ENCODE measurements around the gene GJC2. TPM values are rescaled to one million over a fixed set of nuclear protein-coding genes. Genes with fewer than 3 reads are reported as not detected.
"Not testable (repeated sequence)": the region's sequence is repeated elsewhere in the genome, so short reads cannot be mapped to it uniquely, and the experiment has no call there.

The GJC2 gene
- total RNA-seq, 1 experiment from 2014 or later = 18.5 TPM

GRCh38 chr1:228172591-228173527, 23.1 kb downstream of the GJC2 start:
- H3K4me3 Mint-ChIP-seq (ENCODE audit: unreplicated experiment) = no peak overlapping the region
- no peak for DNase-seq (ENCODE audit: unreplicated experiment)
- H3K9me3 Mint-ChIP-seq (ENCODE audit: unreplicated experiment) = no peaks in the 10 kb centered on the region
- TF ChIP-seq CTCF (IDR thresholded peaks at IDR 0.05; ENCODE audit: unreplicated experiment) = no peak
- H3K4me1 Mint-ChIP-seq (ENCODE audit: insufficient read depth, unreplicated experiment) = no peaks in the 10 kb centered on the region
- H3K27me3 Mint-ChIP-seq (ENCODE audit: insufficient read depth, unreplicated experiment) = no peaks in the 10 kb centered on the region
- POLR2A ChIA-PET = interaction anchor here (1.0 kb wide), 1 partner anchor 11 kb away, joined by 3 read pairs; no protein-coding TSS in a partner anchor
- peaks cover 9% of the 10 kb centered on the region for H3K36me3 Mint-ChIP-seq (ENCODE audit: insufficient read depth, unreplicated experiment)
- CTCF ChIA-PET = interaction anchor here (0.6 to 1.1 kb wide), 3 partner anchors 41 to 50 kb away, joined by 3 to 8 read pairs (median 5); no protein-coding TSS in a partner anchor
- H3K27ac Mint-ChIP-seq (ENCODE audit: low read depth, unreplicated experiment) = peak overlapping the region; percentile 47
- BruUV-seq (replicated peaks) = no TSS peak
- intact Hi-C loops (cut with micrococcal nuclease) = no loop called here

- H3K9me3 Mint-ChIP-seq (ENCODE audit: unreplicated experiment); BruUV-seq (replicated peaks); DNase-seq (ENCODE audit: unreplicated experiment); intact Hi-C loops (cut with micrococcal nuclease); H3K4me3 Mint-ChIP-seq (ENCODE audit: unreplicated experiment); H3K27me3 Mint-ChIP-seq (ENCODE audit: insufficient read depth, unreplicated experiment); H3K4me1 Mint-ChIP-seq (ENCODE audit: insufficient read depth, unreplicated experiment); H3K27ac Mint-ChIP-seq (ENCODE audit: low read depth, unreplicated experiment): not testable (repeated sequence)
- peaks cover 13% of the 10 kb centered on the region for H3K36me3 Mint-ChIP-seq (ENCODE audit: insufficient read depth, unreplicated experiment)
- CTCF ChIA-PET = interaction anchor here (0.7 to 6.6 kb wide), 3 partner anchors 7 to 51 kb away, joined by 5 to 44 read pairs (median 6); partner anchors contain the start of gene IBA57
- POLR2A ChIA-PET = interaction anchor here (1.5 kb wide), 1 partner anchor 9 kb away, joined by 6 read pairs; the partner anchor contains the start of gene IBA57
Measured at GRCh38 chr1:228173528-228174481, 24.1 kb downstream of the GJC2 start.

GRCh38 chr1:228174482-228175315, 25.0 kb downstream of the GJC2 start:
- CTCF ChIA-PET = interaction anchor here (0.5 to 6.6 kb wide), 4 partner anchors 8 to 693 kb away, joined by 3 to 44 read pairs (median 4); partner anchors contain the start of gene IBA57
- BruUV-seq (replicated peaks) = no TSS peak
- POLR2A ChIA-PET = interaction anchor here (0.5 to 1.5 kb wide), 2 partner anchors 9 to 20 kb away, joined by 3 to 6 read pairs; partner anchors contain the start of gene IBA57

More at GRCh38 chr1:228174482-228175315, 25.0 kb downstream of the GJC2 start:
- H3K4me1 Mint-ChIP-seq (ENCODE audit: insufficient read depth, unreplicated experiment) = no peaks in the 10 kb centered on the region
- H3K4me3 Mint-ChIP-seq (ENCODE audit: unreplicated experiment) = no peak overlapping the region
- no peak overlapping the region for H3K27ac Mint-ChIP-seq (ENCODE audit: low read depth, unreplicated experiment)
- no peak for TF ChIP-seq CTCF (IDR thresholded peaks at IDR 0.05; ENCODE audit: unreplicated experiment)
- DNase-seq (ENCODE audit: unreplicated experiment) = no peak
- H3K36me3 Mint-ChIP-seq (ENCODE audit: insufficient read depth, unreplicated experiment) = peaks cover 13% of the 10 kb centered on the region
- H3K9me3 Mint-ChIP-seq (ENCODE audit: unreplicated experiment) = no peaks in the 10 kb centered on the region
- intact Hi-C loops (cut with micrococcal nuclease) = no loop called here
- H3K27me3 Mint-ChIP-seq (ENCODE audit: insufficient read depth, unreplicated experiment) = no peaks in the 10 kb centered on the region
